Neural crest cell (in vitro differentiated cells): ENCODE measurements around the gene UCN3. TPM values are rescaled to one million over a fixed set of nuclear protein-coding genes. Genes with fewer than 3 reads are reported as not detected.
"Not testable (repeated sequence)": the region's sequence is repeated elsewhere in the genome, so short reads cannot be mapped to it uniquely, and the experiment has no call there.

ENCODE experiments used
- DNase-seq: peaks from one replicate; pipeline ENCODE4 v3.0.0; 2021; ENCODE audit warnings: low read depth, mixed read lengths, low spot score
- H3K27ac Mint-ChIP-seq: one replicate; pipeline ENCODE4 v1.8.0; 2021; ENCODE audit warnings: mild to moderate bottlenecking, mixed read lengths; ENCODE audit not compliant: unreplicated experiment
- H3K27me3 Mint-ChIP-seq: 2 replicates; pipeline ENCODE4 v1.8.0; 2021; ENCODE audit warnings: low read depth, mild to moderate bottlenecking, mixed read lengths
- H3K36me3 Mint-ChIP-seq: 2 replicates; pipeline ENCODE4 v1.8.0; 2021; ENCODE audit warnings: low read depth, mild to moderate bottlenecking, mixed read lengths
- H3K4me1 Mint-ChIP-seq: 2 replicates; pipeline ENCODE4 v1.8.0; 2021; ENCODE audit warnings: mixed read lengths
- H3K4me3 Mint-ChIP-seq: one replicate; pipeline ENCODE4 v1.8.0; 2021; ENCODE audit warnings: mild to moderate bottlenecking, mixed read lengths
- H3K9me3 Mint-ChIP-seq: 2 replicates; pipeline ENCODE4 v1.8.0; 2021; ENCODE audit warnings: mixed read lengths
- CTCF ChIP-seq: fragments of 200-600 bp; sonication (generic); conservative IDR thresholded peaks from 2 replicates; pipeline ENCODE4 v1.5.0; 2021; ENCODE audit warnings: antibody characterized with exemption, mild to moderate bottlenecking
- total RNA-seq: library from RNA; stranded (reverse); gene quantifications from 2 replicates; pipeline ENCODE4 v1.2.1, GENCODE V29; 2021

The UCN3 gene
- total RNA-seq, 1 donor from 2014 or later = not detected

DNA sequence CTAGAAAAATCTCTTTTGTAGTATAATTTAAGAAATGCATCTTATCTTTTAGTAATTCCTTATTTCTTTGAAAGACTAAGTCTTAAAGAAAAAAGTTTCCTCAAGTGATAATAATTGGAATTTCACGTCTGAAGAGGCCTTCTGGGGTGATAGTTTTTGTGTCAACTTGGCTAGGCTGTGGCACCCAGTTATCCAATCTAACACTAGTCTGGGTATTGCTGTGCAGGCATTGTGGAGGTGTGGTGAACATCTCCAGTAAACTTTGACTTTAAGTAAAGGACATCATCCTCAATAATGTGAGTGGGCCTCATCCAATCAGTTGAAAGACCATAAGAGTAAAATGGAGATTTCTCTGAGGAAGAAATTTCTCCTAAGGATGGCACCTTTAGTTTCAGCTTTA, 42.2 kb downstream of the UCN3 start:
- H3K4me1 Mint-ChIP-seq = peaks cover under 1% of the 10 kb centered on the region
- TF ChIP-seq CTCF = no peak
- no peak overlapping the region for H3K4me3 Mint-ChIP-seq
- no peak for DNase-seq
- H3K9me3 Mint-ChIP-seq = peaks cover 9% of the 10 kb centered on the region
- peaks cover 3% of the 10 kb centered on the region for H3K36me3 Mint-ChIP-seq
- no peak overlapping the region for H3K27ac Mint-ChIP-seq
- peaks cover 10% of the 10 kb centered on the region for H3K27me3 Mint-ChIP-seq

- not testable (repeated sequence) for H3K27me3 Mint-ChIP-seq, H3K36me3 Mint-ChIP-seq, H3K4me1 Mint-ChIP-seq, H3K9me3 Mint-ChIP-seq, DNase-seq, H3K27ac Mint-ChIP-seq
- H3K4me3 Mint-ChIP-seq = peak overlapping the region; percentile 54
Observed at GRCh38 chr10:5410787-5411186, 46.0 kb downstream of the UCN3 start.

DNA sequence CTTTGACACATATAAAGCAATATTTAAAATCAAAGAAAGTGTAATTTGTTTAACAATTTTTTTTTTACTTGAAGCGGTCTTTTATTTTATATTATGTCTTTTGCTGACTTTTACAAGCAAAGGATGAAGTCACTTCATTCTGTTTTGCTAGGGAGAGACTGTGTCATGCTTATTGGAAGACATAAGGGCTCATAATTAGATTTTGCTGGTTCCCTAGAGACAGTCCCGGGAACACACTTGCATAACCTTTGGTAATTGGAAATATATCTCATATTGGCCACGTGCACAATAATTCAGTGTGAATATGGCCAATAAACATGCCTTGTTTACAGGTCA, 47.1 kb downstream of the UCN3 start:
- peak overlapping the region; percentile 87 for H3K4me3 Mint-ChIP-seq
- no peak overlapping the region for H3K27ac Mint-ChIP-seq
- H3K4me1 Mint-ChIP-seq = peaks cover 9% of the 10 kb centered on the region
- H3K36me3 Mint-ChIP-seq = peaks cover 10% of the 10 kb centered on the region
- no peak for DNase-seq
- peaks cover 9% of the 10 kb centered on the region for H3K9me3 Mint-ChIP-seq
- TF ChIP-seq CTCF = no peak
- peaks cover 8% of the 10 kb centered on the region for H3K27me3 Mint-ChIP-seq

DNA sequence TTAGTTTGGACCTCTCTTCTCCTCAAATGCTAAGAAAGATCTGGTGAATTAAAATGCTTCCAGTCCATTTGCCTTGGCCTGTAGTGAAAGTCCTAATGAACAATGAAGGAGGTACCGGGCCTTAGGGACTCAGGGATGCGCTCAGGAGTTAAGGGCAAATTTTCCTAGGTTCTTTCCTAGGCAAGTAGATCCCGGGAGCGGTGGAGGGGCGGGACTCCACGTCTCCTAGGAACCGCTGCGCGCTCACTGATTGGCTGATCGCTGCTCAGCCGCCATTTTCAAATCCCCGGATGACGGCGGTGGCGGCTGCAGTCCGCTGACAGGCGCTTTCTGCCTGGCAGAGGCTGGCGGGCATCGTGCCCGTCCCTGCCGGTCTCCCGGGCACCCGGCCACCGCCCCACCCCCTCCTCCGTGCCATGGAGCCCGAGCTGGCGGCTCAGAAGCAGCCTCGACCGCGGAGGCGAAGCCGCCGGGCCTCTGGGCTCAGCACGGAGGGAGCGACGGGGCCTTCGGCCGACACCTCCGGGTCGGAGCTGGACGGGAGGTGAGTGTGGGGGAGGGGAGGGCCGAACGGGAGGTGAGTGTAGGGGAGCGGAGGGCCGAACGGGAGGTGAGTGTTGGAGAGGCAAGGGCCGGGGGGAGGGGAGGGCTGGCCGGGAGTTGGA, 47.6 kb downstream of the UCN3 start, which contains the start of gene NET1:
Gene NET1, plus strand, starts transcription at position 281 of the 665 bp plus-strand sequence. Its CDS starts 136 bp downstream, at position 417.
- no peak for TF ChIP-seq CTCF
- Mint-ChIP-seq H3K4me1 (peaks cover 9% of the 10 kb centered on the region), H3K9me3 (peaks cover 9% of the 10 kb centered on the region), H3K27ac (no peak within 1 kb of the TSS), H3K36me3 (peaks cover 12% of the 10 kb centered on the region), H3K27me3 (peaks cover 8% of the 10 kb centered on the region), H3K4me3 (peak within 1 kb of the TSS; percentile 87)
- DNase-seq = peak; percentile 85

DNA sequence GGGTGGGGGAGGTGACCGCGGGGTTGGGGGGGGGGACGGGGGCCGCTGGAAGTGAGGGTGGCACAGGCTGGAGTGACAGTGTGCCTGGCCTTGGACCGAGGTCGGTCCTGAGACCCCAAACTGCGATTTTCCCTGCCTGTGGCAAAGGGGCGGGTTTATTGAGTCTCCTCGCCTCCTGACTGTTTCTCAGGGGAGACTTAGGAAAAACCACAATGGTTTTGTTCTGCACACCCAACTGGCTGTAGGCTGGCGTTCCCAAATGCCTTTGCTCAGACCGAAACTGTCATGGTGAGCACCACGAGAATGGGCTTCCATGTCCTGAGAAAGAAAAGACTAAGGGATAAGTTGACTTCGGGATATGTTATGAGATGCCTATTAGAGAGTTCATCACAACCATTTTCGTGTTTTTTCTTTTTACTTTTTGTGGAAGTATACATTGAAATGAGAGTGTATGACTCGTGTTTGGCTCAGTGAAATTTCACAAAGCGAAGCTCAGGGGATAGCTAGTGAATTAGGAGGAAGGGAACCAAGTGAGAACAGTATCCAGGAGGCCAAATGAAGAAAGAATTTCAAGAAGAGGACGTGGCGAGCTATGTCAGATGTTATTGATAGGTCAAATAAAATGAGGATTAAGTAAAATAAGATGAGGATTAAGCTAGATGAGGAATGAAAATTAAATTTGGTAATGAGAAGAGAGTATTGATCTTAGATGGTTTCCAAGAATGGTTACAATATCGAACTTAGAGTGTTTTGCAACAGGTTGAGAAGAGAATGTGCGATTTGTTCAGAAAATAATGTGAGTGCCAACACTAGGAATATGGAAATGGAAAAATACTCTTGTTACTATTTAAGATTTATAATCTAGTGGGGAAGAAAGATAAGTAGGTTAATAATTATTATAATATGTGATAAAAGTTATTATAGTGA, 48.5 kb downstream of the UCN3 start:
- TF ChIP-seq CTCF = no peak
- Mint-ChIP-seq H3K4me3 (no peak overlapping the region), H3K4me1 (peaks cover 9% of the 10 kb centered on the region), H3K27ac (no peak overlapping the region), H3K36me3 (peaks cover 17% of the 10 kb centered on the region), H3K27me3 (peaks cover 8% of the 10 kb centered on the region), H3K9me3 (peaks cover 9% of the 10 kb centered on the region)
- peak; percentile 5 for DNase-seq

- no peak for TF ChIP-seq CTCF
- DNase-seq = no peak
- Mint-ChIP-seq H3K9me3 (peaks cover 14% of the 10 kb centered on the region), H3K36me3 (peaks cover 43% of the 10 kb centered on the region), H3K27me3 (peaks cover 2% of the 10 kb centered on the region), H3K4me3 (no peak overlapping the region), H3K4me1 (peaks cover 8% of the 10 kb centered on the region), H3K27ac (no peak overlapping the region)
Observed at GRCh38 chr10:5416981-5417380, 52.2 kb downstream of the UCN3 start.
